GM18868 (cell line): ENCODE measurements around the gene LEMD1.
"Not testable (repeated sequence)": the region's sequence is repeated elsewhere in the genome, so short reads cannot be mapped to it uniquely, and the experiment has no call there.

ENCODE experiments used
- ATAC-seq: cut with Tn5 transposase; IDR thresholded peaks from one replicate; pipeline ENCODE4 v1.9.1; 2021; ENCODE audit warnings: mild to moderate bottlenecking, moderate library complexity; ENCODE audit not compliant: unreplicated experiment

Gene LEMD1

DNA sequence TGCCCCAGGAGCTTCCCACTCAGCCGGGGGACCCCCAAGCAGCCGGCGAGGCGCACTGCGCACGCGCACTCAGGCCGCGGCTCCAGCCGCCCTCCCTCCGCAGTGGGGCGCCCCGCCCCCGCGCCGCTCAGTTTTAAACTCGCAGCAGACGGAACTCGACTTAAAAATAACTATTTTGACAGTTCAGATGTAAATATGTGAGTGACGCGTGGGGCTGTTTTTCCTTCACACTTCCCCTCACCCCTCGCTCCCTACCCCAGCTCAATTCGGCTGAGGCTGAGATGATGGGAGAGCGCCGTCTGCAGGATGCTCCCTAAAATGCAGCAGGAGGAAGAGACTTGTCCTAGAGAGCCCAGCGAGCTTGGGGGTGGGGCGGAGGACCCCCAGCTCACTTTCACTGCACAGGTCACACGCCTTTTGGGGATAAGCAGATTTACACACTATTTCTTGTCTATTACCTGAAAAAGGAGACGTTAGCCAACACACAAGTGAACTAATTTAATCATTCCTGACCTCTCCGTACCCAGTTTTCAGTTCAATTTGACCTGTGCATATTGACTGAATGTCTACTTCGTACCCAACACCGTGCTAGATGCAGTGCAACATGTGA lies 8.9 kb upstream of the LEMD1 start:
- ATAC-seq, result peak; percentile 47

DNA sequence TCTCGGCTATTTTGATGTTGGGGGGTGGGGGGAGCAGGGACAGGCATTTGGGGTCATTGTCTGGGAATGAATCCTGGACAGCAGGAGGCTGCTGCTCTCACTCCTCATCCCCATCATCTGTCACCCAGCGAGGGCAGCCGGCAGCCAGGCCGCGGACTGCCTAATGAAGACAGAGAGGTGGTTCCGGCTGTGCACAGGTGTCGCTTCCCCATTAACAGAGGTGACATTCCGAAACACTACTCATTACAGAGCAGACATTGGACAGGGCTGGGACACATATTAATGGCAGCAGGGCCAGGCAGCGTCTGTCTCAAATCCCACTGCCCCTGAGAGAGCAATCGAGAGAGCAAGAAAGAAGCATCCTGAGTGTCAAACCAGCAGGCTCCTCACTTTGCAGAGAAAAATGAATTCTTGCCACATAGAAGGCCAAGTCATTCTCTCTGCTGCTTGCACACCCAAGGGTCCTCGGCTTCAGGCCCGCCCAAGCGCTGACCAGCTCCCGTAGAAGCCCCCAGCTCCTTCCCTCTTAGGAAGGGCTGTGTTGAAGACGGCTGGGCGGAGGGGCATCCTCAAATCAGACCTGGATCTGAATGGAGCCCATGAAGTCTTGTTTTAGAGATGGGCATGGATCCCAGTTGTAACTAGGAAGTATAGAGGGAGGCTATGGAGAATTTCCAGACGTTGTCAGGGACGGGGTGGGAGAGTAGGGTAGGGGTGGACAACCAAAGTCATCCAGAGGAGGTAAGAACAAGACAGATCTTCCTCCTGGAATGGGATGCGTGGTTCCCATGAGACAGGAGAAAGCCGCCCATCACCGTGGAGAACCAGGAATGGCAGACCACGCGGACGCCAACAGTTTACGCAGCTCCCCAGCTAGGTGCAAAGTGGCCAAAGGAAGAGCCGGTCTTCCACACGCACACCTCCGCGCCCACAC lies 8.2 kb upstream of the LEMD1 start:
- ATAC-seq, result no peak

DNA sequence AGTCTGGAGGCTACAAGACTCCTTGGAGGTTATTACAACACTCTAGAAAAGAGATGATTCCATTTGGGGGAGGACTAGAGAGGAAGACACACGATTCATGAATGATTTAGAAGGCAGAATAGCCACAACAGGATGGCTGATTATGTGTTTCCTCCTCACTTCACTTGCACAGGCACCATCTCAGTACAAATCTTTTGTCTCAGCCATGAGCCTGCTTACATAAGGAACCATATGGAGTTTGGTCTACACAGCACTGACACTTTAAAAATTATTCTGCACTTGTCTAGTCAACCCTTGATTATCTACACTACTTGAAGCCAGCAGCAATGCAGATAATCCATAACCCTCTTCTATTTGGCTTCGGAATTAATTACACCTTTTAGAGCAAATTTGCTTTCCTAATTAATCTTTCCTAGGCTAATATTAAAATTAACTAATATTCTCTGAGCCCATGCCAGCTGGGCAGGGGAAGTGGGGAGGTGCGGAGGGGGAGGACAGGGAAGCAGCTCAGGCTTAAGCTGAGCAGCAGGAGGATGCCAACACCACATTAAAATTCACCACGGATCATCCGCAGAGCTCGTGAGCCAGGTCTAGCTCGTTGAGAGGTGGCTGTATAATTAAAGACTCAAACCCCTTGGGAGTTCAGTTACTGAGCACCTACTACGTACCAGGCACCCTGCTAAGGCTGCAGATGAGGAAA lies 3.2 kb upstream of the LEMD1 start:
- ATAC-seq, result no peak

DNA sequence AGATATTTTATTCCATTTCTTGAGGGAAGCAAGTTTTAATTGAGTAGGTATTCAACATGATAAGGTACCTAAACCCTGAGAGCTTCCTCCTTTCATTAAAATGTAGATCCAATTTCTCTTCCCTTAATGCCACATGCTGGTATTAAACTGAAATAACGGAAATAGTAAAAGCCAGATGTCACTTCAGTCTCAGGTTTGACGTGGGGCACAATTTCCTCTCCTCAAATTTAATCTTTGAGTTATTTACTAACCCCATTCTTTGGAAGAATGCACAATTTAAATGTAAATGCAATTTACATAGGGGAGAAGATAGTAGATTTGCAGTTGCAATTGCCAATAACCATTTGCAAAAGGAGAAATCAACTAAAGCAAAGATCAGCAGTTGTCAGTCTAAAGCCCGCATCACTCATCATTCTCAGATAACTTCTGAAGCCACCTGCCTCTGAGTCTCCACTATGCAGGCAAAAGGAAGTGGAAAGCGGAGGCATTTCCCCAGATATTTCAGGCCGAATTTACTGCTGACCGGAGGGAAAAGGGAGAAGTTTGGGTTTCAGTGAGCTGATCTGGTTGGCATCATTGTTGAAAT lies 2.1 kb upstream of the LEMD1 start:
- ATAC-seq, result no peak

- ATAC-seq, result no peak
These were observed 1.3 kb upstream of the LEMD1 start for GRCh38 chr1:205422993-205423642.

GRCh38 chr1:205420938-205421337 lies 918 bp downstream of the LEMD1 start:
- ATAC-seq, result no peak

DNA sequence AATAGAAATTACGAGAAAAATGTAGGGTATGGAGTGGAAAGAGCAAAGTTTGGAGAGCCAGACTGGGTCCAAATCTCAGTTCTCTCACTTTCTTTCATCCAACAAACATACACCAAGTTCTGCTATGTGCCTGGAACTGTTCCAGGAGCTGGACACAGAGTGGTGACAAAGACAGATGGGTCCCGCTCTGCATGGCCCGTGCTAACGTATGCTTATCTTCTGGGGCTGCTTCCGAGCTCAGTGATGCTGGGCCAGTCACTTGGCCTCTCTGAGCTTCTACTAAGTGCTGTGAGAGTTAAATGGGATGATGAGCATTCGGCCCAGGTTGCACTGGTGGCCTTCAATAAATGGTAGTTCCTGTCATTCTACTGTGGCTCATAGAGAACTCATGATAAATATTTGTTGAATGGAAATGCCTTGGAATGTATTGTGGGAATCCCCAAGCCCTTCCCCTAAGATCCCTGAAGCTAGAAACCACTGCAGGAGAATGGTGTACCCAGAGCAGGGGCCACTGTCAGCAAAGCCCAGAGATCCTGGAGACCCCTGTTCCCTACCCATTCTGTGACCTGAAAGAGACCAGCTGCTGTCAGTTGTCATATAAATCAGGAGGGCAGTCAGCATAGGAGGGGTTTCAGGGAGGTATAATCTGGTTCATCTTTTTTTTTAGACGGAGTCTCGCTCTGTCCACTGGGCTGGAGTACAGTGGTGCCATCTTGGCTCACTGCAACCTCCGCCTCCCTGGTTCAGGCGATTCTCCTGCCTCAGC lies 3.8 kb downstream of the LEMD1 start:
- no peak for ATAC-seq

- no peak for ATAC-seq
These were observed 5.5 kb downstream of the LEMD1 start for GRCh38 chr1:205416322-205416721.

- ATAC-seq, result no peak
These were observed 11.1 kb downstream of the LEMD1 start for GRCh38 chr1:205410581-205411298.

GRCh38 chr1:205407970-205408369 lies 13.9 kb downstream of the LEMD1 start:
- ATAC-seq, result no peak

DNA sequence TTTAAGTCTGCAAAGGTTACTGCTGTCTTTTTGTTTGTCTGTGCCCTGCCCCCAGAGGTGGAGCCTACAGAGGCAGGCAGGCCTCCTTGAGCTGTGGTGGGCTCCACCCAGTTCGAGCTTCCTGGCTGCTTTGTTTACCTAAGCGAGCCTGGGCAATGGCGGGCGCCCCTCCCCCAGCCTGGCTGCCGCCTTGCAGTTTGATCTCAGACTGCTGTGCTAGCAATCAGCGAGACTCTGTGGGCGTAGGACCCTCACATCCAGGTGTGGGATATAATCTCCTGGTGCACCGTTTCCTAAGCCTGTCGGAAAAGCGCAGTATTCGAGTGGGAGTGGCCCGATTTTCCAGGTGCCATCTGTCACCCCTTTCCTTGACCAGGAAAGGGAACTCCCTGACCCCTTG lies 15.6 kb downstream of the LEMD1 start:
- not testable (repeated sequence) for ATAC-seq

DNA sequence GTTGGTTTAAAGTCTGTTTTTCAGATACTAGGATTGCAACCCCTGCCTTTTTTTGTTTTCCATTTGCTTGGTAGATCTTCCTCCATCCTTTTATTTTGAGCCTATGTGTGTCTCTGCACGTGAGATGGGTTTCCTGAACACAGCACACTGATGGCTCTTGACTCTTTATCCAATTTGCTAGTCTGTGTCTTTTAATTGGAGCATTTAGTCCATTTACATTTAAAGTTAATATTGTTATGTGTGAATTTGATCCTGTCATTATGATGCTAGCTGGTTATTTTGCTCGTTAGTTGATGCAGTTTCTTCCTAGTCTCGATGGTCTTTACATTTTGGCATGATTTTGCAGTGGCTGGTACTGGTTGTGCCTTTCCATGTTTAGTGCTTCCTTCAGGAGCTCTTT lies 17.4 kb downstream of the LEMD1 start:
- not testable (repeated sequence) for ATAC-seq

DNA sequence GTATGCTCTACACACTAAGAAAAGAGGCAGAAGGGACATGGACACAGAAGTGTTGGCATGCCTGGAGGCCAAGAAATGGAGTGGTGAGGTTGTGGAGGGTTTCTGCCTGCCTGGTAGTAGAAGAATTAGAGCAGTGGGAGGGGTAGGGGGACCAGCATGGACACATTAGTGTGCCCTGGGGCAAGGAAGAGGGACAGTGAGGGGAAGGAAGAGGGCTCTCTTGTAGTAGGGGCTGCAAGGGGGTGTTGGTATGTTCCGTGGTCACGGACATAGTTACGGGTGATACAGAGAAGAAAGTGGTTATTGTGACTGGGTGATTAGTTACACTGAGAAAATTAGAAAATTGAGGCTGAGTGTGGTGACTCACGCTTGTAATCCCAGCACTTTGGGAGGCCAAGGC lies 23.3 kb downstream of the LEMD1 start:
- no peak for ATAC-seq

- ATAC-seq, result no peak
These were observed 24.8 kb downstream of the LEMD1 start for GRCh38 chr1:205396967-205397616.

DNA sequence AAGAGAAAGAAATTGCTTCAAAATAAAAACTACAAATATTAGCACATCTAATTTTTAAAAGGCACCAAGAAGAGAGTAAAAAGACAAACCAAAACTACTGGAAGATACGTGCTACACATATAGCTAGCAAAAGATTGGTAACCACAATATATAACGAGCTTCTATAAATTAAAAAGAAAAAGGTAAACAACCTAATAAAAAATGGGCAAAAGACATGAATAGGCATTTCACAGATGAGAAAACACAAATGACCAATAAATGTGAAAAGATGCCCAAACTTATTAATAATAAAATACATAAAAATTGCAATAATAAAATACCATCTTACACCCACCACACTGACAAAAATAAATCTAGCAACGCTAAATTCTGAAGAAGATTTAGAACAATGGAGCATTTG lies 26.2 kb downstream of the LEMD1 start:
- no peak for ATAC-seq

GRCh38 chr1:205392650-205393049 lies 29.2 kb downstream of the LEMD1 start:
- ATAC-seq, result no peak

GRCh38 chr1:205391386-205391785 lies 30.5 kb downstream of the LEMD1 start:
- ATAC-seq, result no peak

GRCh38 chr1:205387845-205388244 lies 34.0 kb downstream of the LEMD1 start:
- ATAC-seq, result no peak

DNA sequence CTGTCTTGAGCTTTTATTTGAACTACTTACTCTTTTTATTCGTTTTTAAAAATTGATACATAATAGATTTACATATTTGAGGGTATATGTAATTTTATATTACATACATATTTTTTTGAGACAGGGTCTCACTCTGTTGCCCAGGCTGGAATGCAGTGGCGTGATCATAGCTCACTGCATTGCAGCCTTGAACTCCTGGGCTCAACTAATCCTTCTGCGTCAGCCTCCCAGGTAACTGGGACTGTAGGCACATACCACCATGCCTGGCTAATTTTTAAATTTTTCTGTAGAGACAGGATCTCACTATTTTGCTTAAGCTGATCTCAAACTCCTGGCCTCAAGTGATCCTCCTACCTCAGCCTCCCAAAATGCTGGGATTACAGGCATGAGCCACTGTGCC lies 38.9 kb downstream of the LEMD1 start:
- ATAC-seq, result not testable (repeated sequence)
